Body of pancreas (tissue), 4 donors: ENCODE measurements around the gene SPOCK3.

Experiments
- CTCF ChIP-seq, 7 experiments: fragments of 450-650 bp in 4 of 7; fragments of 200-600 bp in 3 of 7; sonication (generic) in 3 of 7; IDR thresholded peaks; one replicate each; pipeline ENCODE4 v1.5.1; 2016 to 2019; ENCODE audit warnings: antibody characterized with exemption in 7 of 7
- POLR2A ChIP-seq, 3 donors: fragments of 450-650 bp; IDR thresholded peaks; one replicate each; pipeline ENCODE4 v1.6.1; 2016; ENCODE audit warnings: antibody characterized with exemption in 3 of 3, mild to moderate bottlenecking in 2 of 3

- TF ChIP-seq CTCF (IDR thresholded peaks at IDR 0.05) = no peak
- TF ChIP-seq POLR2A (IDR thresholded peaks at IDR 0.05) = no peak
Observed at GRCh38 chr4:166734797-166735196, 499.5 kb downstream of the SPOCK3 start.
